GM21825 (cell line): ENCODE measurements around the gene WDSUB1.

Experiments
- ATAC-seq: cut with Tn5 transposase; IDR thresholded peaks from one replicate; pipeline ENCODE4 v1.9.1; 2021; ENCODE audit warnings: mild to moderate bottlenecking, moderate library complexity; ENCODE audit not compliant: unreplicated experiment

Gene WDSUB1

GRCh38 chr2:159225025-159226016 is 61.2 kb downstream of the WDSUB1 start:
- no peak for ATAC-seq

GRCh38 chr2:159224061-159224813 is 62.3 kb downstream of the WDSUB1 start:
- no peak for ATAC-seq

- ATAC-seq, result no peak
Observed at GRCh38 chr2:159219394-159219998, 67.0 kb downstream of the WDSUB1 start.

GRCh38 chr2:159218389-159218788 is 68.1 kb downstream of the WDSUB1 start:
- ATAC-seq, result no peak

GRCh38 chr2:159217676-159218075 is 68.8 kb downstream of the WDSUB1 start:
- ATAC-seq, result no peak

GRCh38 chr2:159215116-159215515 is 71.4 kb downstream of the WDSUB1 start:
- no peak for ATAC-seq

GRCh38 chr2:159214325-159214865 is 72.1 kb downstream of the WDSUB1 start:
- ATAC-seq, result no peak

GRCh38 chr2:159213296-159213695 is 73.2 kb downstream of the WDSUB1 start:
- ATAC-seq, result no peak

GRCh38 chr2:159211447-159212396 is 74.8 kb downstream of the WDSUB1 start:
- ATAC-seq, result no peak

GRCh38 chr2:159209341-159210306 is 76.9 kb downstream of the WDSUB1 start:
- peak; percentile 74 for ATAC-seq

GRCh38 chr2:159208438-159208837 is 78.1 kb downstream of the WDSUB1 start:
- no peak for ATAC-seq

- ATAC-seq, result no peak
Observed at GRCh38 chr2:159206736-159207380, 79.6 kb downstream of the WDSUB1 start.

GRCh38 chr2:159204381-159205144 is 81.9 kb downstream of the WDSUB1 start:
- ATAC-seq, result no peak

- ATAC-seq, result no peak
Observed at GRCh38 chr2:159202568-159203071, 83.9 kb downstream of the WDSUB1 start.

GRCh38 chr2:159201360-159202063 is 85.0 kb downstream of the WDSUB1 start:
- ATAC-seq, result peak; percentile 99

- ATAC-seq, result no peak
Observed at GRCh38 chr2:159200498-159200897, 86.0 kb downstream of the WDSUB1 start.
